ENCODE results near the gene RPP25L.

DNA sequence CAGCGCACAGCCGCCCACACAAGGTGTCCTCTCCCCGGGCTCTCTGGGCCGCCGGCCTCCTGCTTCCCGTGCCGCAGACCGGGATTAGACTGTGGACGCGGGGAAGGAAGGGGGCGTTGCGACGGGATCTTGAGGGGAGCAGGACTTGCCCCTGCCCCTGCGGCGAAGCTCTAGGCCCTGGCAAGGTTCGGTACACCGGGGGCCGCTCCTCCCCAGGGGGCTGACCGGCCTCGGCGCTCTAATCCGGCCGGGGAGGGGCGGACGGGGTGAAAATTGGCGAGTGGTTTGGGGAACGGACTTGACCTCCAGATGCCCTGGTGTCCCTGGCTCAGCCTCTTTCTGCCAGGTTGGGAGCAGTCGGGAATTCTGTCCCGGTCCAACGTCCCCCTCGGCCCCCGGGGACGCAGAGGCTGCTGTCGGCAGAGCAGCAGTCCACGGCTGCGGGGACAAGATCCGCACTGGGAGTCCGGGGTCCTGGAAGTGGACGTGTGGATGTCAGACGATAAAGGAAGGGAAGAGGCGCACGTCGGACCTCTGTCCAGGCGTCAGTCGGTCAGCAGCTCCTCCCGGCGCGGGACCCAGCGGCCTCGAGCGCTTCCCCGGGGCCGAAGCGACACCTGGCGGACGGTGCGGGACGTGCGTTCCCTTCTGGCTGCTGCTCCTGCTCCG, 20.5 kb downstream of the RPP25L start:
- TF ChIP-seq, protein P1, sequence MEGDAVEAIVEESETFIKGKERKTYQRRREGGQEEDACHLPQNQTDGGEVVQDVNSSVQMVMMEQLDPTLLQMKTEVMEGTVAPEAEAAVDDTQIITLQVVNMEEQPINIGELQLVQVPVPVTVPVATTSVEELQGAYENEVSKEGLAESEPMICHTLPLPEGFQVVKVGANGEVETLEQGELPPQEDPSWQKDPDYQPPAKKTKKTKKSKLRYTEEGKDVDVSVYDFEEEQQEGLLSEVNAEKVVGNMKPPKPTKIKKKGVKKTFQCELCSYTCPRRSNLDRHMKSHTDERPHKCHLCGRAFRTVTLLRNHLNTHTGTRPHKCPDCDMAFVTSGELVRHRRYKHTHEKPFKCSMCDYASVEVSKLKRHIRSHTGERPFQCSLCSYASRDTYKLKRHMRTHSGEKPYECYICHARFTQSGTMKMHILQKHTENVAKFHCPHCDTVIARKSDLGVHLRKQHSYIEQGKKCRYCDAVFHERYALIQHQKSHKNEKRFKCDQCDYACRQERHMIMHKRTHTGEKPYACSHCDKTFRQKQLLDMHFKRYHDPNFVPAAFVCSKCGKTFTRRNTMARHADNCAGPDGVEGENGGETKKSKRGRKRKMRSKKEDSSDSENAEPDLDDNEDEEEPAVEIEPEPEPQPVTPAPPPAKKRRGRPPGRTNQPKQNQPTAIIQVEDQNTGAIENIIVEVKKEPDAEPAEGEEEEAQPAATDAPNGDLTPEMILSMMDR (IDR thresholded peaks at IDR 0.05; ENCODE audit: low read length): peak; percentile 85
- no peak for TF ChIP-seq EZH2 (optimal IDR thresholded peaks at IDR 0.05; ENCODE audit: low read depth, low read length)
- no peak for TF ChIP-seq EZH2phosphoT487 (IDR thresholded peaks at IDR 0.05; ENCODE audit: low read length)

All from MM.1S (cell line).